Activated T-cell treated with anti-CD3 and anti-CD28 coated beads, Interleukin-2, amount 50 U/mL, for 1 hour (primary cell): ENCODE data around the gene ANKEF1.
"Not testable (repeated sequence)": the region's sequence is repeated elsewhere in the genome, so short reads cannot be mapped to it uniquely, and the experiment has no call there.

Experiments used
- DNase-seq: peaks from one replicate; pipeline ENCODE4 v3.0.0-alpha.2; 2020

The ANKEF1 gene

DNA sequence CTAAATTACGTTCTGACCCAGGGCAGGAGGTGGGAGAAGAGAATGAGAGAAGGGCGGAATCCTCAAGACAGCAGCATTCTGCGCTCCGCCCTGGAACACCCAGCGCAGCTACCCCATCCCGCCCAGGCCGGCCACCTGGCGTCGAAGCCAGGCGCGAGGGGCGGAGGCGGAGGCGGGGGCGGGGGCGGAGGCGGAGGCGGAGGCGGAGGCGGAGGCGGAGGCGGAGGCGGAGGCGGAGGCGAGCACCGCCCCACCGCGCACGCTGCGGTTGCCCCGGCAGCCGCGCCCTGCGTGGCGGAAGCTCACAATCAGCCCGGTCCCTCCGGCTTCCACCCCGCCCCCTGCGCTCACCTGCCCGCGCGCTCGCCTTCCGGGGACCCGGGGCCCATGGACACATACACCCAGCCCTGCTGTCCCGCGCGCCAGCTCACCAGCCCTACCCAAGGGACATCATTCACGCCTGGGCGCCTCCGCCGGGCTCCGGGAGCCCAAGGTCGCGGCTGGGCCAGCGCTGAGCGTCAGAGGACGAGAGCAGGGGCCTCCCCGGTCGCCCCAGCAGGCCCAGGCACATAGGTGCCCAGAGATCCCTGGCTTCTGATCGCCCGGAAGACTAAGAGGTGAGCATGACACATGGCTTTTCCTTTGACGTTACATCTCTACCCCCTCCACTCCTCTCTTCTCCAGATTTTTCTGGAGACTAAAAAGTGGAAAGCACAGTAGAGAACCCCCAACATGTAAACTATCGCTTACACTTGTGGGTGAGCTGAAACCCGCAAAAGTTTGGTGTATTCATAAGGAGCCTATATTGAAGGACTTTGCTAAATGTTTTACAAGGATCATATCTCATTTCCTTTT lies at the start of gene ANKEF1:
ANKEF1 (plus strand) TSS at position 271 of the 855 bp plus-strand sequence. CDS start 3,315 bp downstream, outside the sequence.
- DNase-seq: peak; percentile 83

DNA sequence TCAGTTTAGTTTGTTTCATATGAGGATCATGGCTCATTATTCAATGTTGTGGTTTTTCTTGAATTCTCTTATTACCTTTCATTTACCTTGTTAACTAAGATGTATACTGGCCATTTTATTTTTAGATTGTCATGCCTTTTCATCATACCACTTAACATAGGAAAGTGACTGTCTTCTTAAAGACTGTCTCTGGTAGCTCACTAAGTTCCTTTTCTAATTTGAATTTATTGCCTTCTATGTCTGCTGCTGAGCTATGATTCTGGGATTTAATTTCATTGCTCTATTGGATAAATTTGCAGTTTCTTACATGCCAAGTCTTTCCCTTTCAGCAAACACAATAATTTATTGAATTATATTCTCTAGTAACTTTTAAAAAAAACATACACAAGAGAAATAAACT lies 49.5 kb upstream of the ANKEF1 start:
- DNase-seq: no peak

DNA sequence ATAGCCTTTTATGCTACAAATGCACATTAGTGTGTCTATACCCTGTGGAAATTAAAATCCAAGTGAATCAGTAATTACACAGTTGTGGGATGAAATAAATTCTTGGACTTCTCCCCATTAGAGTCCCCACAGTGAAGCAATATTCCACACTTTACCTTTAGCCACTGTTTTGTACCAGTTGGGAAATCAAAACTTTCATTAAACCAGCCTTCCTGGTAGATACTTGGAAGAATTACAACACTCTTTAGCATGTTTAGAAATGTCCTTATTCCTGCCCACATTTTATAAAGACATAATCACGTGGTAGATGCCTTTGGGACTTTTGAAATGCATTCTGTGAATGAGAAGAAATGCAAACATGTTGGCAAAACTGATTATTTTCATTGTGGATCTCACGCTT lies 49.0 kb upstream of the ANKEF1 start:
- no peak for DNase-seq

DNA sequence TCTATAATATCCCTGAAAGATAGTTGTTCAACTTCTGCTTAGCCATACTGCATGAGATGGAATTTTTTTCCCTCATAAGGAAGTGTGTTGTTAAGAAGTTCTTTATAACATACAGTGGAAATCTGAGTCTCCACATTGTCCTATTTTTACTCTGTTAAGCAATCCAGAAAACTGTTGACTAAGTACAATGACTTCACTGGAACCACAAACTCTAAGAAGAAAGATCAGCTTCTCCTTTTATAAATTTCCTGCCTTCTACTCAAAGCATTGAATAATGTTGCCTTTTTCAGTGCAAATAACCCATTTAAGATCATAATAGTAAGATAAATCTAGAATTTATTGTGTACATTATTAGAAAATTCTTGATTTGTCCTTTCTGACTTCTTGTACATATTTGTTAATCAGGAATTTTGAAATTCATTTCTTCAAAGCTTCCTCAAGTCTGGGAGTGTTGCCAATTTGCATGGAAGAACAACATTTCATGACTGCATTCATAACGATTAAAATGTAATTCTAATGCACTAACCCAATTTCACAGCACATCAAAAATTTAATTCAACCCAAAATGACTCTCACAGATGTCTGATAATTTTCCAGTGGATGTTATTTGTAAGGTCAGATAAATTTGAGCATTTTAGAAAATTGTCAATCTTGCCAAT lies 45.6 kb upstream of the ANKEF1 start:
- DNase-seq: no peak

DNA sequence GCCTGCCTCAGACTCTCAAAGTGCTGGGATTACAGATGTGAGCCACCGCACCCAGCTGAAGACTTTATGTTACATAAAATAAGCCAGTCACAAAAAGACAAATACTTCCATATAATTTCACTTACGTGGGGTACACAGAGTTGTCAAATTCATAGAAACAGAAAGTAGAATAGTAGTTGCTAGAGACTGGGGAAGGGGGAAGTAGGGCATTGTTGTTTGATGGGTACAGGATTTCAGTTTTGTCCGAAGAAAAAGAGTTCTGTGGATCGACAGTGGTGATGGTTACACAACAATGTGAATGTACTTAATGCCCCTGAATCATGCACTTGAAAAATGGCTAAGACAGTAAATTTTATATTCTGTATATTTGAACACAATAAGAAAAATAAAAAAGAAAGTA lies 41.6 kb upstream of the ANKEF1 start:
- DNase-seq: no peak

DNA sequence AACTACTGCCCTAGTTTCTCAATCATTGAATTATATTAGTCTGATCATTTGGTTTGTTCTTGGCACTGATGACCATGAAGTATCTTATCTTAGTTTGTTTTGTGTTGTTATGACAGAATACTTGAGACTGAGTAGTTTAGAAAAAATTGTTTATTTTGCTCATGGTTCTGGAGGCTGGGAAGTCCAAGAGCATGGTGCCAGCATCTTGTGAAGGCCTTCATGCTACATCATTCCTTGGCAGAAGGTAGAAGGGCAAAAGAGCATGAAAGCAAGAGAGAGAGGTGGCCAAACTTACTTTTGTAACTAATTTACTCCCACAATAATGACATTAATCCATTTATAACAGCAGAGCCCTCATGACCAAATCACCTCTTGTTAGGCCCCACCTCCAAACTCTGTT lies 40.1 kb upstream of the ANKEF1 start:
- DNase-seq: no peak

DNA sequence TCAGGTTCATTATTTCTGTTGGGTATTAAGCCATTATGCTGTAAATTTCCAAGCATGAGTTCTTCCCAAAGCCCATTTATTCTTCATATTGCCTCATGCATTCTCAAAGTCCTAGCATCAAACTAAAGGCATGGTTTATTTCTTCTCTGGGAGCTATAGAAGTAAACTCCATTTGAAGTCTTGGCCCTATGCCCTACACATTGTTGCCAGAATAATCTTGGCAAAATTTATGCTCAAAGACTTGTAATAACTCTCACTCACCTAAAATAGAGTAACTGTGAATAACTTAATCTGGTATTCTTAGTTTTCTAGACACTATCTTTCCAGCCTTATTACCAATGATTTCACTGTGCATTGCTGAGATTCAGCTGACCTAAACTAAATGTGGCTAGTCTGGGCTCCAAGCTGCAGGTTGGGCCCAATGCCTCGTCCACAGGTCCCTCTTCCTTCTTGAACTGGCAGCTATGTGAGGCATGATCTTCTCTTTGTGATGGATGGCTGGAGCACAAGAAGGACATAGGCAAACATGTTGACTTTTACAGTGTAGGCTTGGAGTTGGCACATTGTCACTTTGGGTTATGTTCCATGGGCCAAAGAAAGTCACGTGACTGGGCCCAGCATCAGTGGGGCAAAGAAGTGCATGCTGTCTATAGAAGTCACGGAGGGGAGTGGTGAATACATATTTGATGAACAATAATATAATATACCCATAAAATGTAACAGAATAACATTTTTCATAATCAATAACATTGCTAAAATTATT lies 39.1 kb upstream of the ANKEF1 start:
- DNase-seq: no peak

DNA sequence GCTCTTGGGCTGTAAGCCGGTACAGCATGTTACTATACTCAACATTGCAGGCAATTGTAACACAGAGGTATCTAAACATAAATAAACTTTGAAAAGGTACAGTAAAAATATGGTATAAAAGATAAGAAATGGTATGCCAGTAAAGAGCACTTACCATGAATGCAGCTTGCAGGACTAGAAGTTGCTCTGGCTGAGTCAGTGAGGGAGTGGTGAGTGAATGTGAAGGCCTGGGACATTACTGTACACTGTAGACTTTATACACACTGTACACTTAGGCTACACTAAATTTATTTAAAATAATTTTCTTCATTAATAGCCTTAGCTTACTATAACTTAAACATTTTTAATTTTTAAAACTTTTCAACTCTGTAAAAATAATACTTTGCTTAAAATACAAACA lies 37.8 kb upstream of the ANKEF1 start:
- no peak for DNase-seq

DNA sequence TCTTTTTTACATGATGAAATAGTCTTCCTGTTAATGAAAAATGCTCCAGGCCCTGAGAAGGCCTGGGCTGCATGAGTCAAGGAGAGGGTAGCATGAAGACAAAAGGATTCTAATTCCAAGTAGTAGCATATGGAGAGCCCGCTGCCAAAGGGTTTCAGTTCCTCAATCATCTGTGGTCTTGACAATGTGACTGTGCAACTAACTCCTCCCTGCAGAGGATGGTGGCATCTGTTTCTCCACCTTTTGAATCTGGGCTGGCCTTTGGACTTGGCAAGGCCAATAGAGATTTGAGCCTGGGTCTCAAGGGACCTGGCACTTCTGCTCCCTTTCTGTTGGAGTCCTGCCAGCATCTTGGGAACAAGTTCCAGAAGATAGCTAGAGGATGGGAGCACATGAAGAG lies 35.1 kb upstream of the ANKEF1 start:
- no peak for DNase-seq

DNA sequence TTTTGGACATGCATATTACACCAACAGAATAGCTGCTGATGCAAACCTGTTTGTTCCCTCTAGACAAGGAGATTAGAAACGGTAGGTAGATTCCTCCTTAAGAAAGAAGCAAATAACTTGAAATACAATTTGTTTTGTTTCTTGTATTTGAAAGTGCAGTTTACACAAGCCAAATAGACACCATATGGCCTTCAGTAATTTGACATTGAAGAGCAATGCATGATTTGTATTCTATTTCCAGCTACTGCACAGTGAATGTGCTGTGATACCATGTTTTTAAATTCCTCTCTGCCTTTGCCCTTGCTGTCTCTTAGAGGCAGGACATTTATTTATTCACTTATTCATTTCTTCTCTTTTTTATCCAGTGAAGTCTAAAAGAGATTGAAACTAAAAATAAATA lies 31.9 kb upstream of the ANKEF1 start:
- no peak for DNase-seq

DNA sequence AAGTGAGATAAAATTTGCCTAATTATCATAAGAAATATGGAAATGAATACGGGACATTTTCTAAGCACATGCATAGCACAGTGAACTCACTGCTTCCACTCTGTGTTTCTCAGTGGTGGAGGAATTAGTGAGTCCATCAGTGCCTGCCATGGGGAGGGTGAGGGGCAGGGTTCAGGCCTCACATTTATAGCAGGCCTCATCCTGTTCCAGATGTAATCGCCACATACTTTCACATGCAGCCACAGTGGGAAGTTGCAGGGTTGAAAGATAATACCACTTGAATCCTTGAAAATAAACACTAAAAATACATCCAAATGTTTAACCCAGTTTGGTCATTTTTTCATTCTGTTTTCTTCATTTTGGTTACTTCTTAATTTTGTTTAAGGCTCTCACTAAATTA lies 29.9 kb upstream of the ANKEF1 start:
- DNase-seq: no peak

DNA sequence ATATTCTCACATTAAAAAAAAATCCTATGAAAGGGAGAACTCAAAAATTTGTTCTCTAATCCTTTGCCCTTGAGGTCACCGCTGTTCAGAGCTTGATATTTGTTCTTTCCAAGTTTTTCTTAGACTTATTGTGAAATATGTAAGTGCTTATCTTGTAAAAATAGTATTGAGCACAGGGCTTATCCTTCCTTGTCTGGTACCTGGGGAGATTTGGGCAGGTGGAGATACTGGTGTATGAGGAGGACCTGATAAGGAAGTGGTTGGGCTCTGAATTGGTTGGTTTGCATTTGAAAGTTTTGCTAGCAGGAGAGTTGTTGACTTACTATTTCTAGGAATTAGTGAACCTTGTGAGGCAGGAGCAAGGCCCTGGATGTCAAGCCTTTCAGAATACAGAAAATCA lies 28.9 kb upstream of the ANKEF1 start:
- no peak for DNase-seq

DNA sequence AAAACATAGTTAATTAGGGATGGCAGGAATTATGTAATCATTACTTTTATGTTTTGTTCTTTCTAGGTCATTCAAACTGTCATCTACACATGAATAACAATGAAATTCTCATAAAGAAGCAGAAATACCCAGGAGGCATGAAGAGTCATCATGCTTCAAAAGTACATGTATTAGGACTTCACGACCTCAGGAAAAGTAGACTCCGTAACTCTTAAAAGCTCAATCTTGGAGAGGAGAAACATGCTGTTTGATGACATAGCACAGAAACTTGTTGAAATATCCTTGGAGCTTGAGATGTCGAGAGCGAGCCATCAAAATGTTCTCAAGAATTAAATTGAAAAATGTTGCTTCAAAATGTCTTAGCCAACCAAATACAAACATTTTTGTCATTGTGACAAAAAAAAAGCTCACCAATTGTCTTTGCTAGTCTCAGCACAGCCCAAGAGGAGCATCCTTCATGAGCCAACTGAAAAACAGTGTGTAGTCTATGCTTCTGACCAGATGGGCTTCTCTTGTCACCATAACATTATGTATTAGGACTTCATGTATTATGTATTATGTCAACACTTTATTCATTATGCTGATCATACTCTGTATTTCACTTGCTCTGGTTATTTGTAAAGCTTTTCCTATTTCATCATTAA lies 28.2 kb upstream of the ANKEF1 start:
- no peak for DNase-seq

DNA sequence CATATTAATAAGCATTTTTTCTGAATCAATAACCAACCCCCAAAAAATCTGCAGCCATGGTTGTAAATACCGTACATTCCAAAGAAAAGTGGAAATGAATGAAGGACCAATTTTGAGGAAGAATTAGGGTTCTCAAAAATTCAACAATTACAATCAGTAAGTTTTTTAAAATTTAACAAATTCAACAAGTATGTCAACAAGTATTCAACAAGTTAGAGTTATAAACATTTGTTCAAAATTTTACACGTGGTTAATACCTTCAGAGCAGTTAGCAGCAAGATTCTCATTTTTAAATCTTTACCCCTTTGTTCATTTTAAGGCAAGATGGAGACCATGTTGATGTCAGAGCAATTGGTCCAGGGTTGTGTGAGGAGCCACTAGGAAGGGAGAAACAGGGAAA lies 27.6 kb upstream of the ANKEF1 start:
- DNase-seq: no peak

DNA sequence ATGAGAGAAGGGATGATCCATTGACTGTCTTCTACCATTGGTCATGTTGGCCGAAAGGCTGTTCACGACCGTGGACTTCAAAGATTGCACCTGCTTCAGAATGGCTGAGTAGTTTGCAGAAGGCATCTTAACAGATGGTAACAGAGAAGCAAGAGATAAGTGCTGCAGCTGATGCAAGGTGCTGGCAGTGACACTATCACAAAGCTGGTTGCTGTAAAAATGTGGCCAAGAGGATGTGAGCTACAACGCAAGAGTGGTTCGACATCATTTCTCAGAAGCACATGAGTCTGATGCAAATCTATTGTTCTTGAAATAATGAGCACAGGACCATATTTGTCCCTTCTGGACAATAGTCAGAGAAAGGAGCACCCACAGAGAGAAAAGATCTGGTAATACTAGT lies 27.0 kb upstream of the ANKEF1 start:
- no peak for DNase-seq

DNA sequence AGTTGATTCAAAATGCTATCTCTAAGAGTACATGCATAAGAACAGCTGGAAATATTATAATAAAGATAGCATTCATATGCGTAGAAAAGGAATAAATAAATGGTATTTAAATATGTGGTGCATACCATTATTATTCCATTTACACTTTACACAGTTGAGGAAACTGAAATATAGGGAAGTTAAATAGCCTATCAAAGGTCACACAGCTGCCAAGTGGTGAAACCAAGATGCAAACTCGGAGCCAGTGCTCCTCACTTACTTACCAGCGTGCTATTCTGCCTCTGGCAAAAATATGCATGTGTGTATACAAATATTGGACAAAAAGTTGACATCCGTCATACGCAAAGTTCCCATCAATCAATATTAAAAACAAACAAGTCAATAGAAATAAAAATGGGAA lies 22.3 kb upstream of the ANKEF1 start:
- no peak for DNase-seq

DNA sequence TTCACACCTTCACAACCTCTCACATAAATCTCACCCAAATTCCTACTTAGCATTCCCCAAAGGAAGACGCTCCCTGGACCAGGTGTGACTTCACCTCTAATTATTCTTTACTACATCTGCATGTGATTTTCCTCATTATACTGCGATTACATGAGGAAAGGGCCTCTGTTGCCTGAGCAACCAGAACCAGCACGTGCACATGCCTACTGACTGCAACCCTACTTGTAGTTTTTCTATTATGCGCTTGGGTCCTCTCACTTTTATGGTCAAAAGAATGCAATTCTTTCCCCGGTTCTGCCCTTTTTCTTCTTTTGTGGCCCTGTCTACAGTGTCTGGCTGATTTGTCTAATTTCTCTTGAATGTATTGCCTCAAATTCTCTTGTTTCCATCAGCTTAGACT lies 20.4 kb upstream of the ANKEF1 start:
- DNase-seq: no peak

DNA sequence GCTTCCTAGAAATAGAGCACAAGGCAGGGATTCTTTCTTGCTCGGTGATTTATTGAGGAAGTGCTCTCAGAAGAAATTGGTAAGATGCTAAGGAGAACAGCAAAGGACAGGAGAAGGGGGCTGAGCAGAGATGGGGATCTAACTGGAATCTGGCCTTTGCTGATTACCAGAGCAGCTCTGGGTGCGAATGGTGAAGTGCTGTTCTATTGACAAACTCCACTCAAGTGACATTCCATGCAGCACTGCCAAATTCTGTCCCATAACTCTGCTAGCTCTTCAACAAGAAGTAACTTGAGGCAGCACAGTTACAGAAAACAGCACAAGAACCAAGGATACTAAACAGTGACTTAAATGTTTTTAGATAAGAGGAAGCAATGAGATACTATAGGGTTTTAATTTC lies 13.8 kb upstream of the ANKEF1 start:
- DNase-seq: no peak

DNA sequence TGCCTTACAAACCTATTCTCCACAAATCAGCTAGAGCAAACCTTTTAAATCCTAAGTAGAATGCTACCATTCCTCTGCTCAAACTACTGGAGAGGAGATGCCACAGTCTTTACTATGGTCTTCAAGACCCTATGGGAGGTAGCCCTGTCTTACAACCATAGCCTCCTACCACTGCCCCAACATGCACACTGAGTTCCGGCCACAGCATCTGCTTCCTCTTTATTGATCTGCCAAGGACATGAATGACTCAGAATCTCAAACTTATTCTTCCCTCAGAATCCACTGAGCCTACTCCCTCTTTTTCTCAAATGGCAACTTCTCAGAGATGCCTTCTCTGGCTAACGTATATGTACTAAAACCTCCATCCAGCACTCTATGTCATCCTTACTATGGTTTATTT lies 12.2 kb upstream of the ANKEF1 start:
- no peak for DNase-seq

DNA sequence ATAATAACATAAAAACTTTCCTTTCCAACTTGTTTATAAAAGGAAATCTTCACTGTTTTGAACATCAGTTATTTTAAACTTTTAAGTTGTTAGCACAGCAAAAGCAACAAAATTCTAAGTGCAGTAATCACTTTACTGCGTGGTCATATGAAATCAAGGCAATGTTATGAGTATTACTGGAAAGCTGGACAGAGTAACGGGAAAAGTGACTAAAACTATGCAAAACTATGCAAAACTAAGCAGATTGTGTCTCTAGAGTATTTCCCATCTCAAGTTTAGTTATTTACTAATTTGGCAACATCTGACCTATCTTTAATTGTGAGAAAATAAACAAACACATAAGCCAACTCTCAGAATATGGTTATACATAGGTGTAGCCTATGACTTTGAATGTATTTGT lies 10.9 kb upstream of the ANKEF1 start:
- no peak for DNase-seq

DNA sequence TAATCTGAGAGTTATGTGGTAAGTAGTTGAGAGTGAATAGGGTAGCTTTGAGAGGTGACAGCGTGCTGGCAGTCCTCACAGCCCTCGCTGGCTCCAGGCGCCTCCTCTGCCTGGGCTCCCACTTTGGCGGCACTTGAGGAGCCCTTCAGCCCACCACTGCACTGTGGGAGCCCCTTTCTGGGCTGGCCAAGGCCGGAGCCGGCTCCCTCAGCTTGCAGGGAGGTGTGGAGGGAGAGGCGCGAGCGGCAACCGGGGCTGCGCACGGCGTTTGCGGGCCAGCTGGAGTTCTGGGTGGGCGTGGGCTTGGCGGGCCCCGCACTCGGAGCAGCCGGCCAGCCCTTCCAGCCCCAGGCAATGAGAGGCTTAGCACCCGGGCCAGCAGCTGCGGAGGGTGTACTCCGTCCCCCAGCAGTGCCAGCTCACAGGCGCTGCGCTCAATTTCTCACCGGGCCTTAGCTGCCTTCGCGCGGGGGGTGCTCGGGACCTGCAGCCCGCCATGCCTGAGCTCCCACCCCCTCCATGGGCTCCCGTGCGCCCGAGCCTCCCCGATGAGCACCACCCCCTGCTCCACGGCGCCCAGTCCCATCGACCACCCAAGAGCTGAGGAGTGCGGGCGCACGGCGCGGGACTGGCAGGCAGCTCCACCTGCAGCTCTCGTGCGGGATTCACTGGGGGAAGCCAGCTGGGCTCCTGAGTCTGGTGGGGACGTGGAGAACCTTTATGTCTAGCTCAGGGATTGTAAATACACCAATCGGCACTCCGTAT lies 3.2 kb upstream of the ANKEF1 start:
- DNase-seq: not testable (repeated sequence)

DNA sequence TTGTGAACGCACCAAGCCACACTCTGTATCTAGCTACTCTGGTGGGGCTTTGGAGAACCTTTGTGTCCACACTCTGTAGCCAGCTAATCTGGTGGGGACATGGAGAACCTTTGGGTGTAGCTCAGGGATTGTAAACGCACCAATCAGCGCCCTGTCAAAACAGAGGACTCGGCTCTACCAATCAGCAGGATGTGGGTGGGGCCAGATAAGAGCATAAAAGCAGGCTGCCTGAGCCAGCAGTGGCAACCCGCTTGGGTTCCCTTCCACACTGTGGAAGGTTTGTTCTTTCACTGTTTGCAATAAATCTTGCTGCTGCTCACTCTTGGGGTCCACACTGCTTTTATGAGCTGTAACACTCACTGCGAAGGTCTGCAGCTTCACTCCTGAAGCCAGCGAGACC lies 2.5 kb upstream of the ANKEF1 start:
- not testable (repeated sequence) for DNase-seq
